CD8-positive, alpha-beta memory T cell (primary cell): ENCODE data around the gene UBXN6. TPM values are rescaled to one million over a fixed set of nuclear protein-coding genes. Genes with fewer than 3 reads are reported as not detected.

Source experiments
- CTCF ChIA-PET: fragments of 350-600 bp; sonication (Branson Sonifier 250); formaldehyde crosslinking; loops from one replicate; lab custom pipeline; 2021; ENCODE audit warnings: antibody characterized with exemption; lab: Charles Lee
- POLR2A ChIA-PET: fragments of 350-600 bp; sonication (Branson Sonifier 250); formaldehyde crosslinking; loops from one replicate; lab custom pipeline; 2021; ENCODE audit warnings: antibody characterized with exemption; lab: Charles Lee
- DNase-seq, 5 donors: peaks; one replicate each; pipeline versions ENCODE4 v3.0.0 to v3.0.0-alpha.2; 2020 to 2022; ENCODE audit warnings: mixed read lengths in 1 of 5
- H3K27ac ChIP-seq: one replicate; pipeline ENCODE4 v1.7.0; 2013; ENCODE audit warnings: low read depth, mild to moderate bottlenecking, low read length, moderate library complexity
- H3K27me3 ChIP-seq: 2 replicates; pipeline ENCODE4 v1.7.0; 2013; ENCODE audit warnings: low read length, mild to moderate bottlenecking; ENCODE audit not compliant: insufficient read depth, poor library complexity, severe bottlenecking
- H3K36me3 ChIP-seq: 2 replicates; pipeline ENCODE4 v1.7.0; 2013; ENCODE audit warnings: mild to moderate bottlenecking, low read length, moderate library complexity; ENCODE audit not compliant: insufficient read depth
- H3K4me1 ChIP-seq: 2 replicates; pipeline ENCODE4 v1.7.0; 2013; ENCODE audit warnings: mild to moderate bottlenecking, low read length, moderate library complexity; ENCODE audit not compliant: insufficient read depth
- H3K4me3 ChIP-seq: 2 replicates; pipeline ENCODE4 v1.7.0; 2013; ENCODE audit warnings: mild to moderate bottlenecking, low read length
- H3K9me3 ChIP-seq: 2 replicates; pipeline ENCODE4 v1.7.0; 2013; ENCODE audit warnings: mild to moderate bottlenecking, low read length
- H3K27ac Mint-ChIP-seq, 8 donors: one replicate each; pipeline ENCODE4 v1.8.0; 2020 to 2021; ENCODE audit warnings: mixed read lengths in 8 of 8, mild to moderate bottlenecking in 6 of 8, inconsistent platforms in 3 of 8, moderate library complexity in 3 of 8
- H3K27me3 Mint-ChIP-seq, 2 donors: one replicate each; pipeline ENCODE4 v1.8.0; 2020 to 2021; ENCODE audit warnings: mixed read lengths in 2 of 2, mild to moderate bottlenecking in 1 of 2, moderate library complexity in 1 of 2
- H3K36me3 Mint-ChIP-seq, 3 donors: one replicate each; pipeline ENCODE4 v1.8.0; 2020 to 2021; ENCODE audit warnings: mixed read lengths in 3 of 3, inconsistent platforms in 1 of 3, mild to moderate bottlenecking in 1 of 3
- H3K4me1 Mint-ChIP-seq, 3 donors: one replicate each; pipeline ENCODE4 v1.8.0; 2020 to 2021; ENCODE audit warnings: mixed read lengths in 3 of 3, inconsistent platforms in 1 of 3, mild to moderate bottlenecking in 1 of 3
- H3K4me3 Mint-ChIP-seq, 7 donors: one replicate each; pipeline ENCODE4 v1.8.0; 2020 to 2021; ENCODE audit warnings: mixed read lengths in 7 of 7, mild to moderate bottlenecking in 6 of 7, moderate library complexity in 4 of 7, inconsistent platforms in 2 of 7
- H3K9me3 Mint-ChIP-seq, 5 donors: one replicate each; pipeline ENCODE4 v1.8.0; 2020 to 2022; ENCODE audit warnings: mixed read lengths in 5 of 5, mild to moderate bottlenecking in 3 of 5, moderate library complexity in 2 of 5, inconsistent platforms in 1 of 5
- polyA plus RNA-seq: library from polyadenylated mRNA; unstranded; fragments of 300-500 nt; fragmentation: Illumina TruSeq; gene quantifications from one replicate; pipeline ENCODE4 v1.2.3, GENCODE V29; 2021
- total RNA-seq, 2 experiments: library from RNA; stranded (reverse); gene quantifications; one replicate each; pipeline ENCODE4 v1.2.3, GENCODE V29; 2021

UBXN6 gene
- total and polyA plus RNA-seq, 3 experiments from 2014 or later, result 5.2 to 60.0 (median 56.6) TPM

DNA sequence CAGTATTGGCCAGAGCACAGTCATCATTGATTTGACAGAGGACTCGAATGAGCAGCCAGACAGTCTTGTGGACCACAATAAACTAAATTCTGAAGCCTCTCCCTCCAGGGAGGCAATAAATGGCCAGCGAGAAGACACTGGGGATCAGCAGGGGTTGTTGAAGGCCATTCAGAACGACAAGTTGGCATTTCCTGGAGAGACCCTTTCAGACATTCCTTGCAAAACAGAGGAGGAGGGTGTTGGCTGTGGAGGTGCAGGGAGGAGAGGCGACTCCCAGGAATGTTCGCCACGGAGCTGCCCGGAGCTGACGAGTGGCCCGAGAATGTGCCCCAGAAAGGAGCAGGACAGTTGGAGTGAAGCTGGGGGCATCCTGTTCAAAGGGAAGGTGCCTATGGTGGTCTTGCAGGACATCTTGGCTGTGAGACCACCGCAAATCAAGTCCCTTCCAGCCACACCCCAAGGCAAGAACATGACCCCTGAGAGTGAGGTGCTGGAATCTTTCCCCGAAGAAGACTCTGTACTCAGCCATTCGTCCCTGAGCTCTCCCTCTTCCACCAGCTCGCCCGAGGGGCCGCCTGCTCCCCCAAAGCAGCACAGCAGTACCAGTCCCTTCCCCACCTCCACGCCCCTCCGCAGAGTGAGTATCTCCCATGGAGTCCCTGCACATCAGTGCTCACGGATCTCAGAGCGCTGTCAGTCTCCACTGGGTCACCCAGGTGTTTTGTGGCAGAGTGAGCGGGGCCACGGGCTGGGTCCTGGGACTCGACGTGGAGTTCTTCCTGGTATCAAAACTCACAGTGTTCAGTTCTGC, 48.3 kb downstream of the UBXN6 start:
- CTCF ChIA-PET, result no interaction called here
- Histone ChIP-seq H3K9me3 (no peaks in the 10 kb centered on the region), H3K4me3 (no peak overlapping the region), H3K4me1 (no peaks in the 10 kb centered on the region), H3K27me3 (no peaks in the 10 kb centered on the region), H3K36me3 (no peaks in the 10 kb centered on the region), H3K27ac (no peak overlapping the region)
- peak overlapping the region in 1 of 8 donors; percentile 77 for H3K27ac Mint-ChIP-seq
- POLR2A ChIA-PET, result no interaction called here
- no peak for DNase-seq
- peaks cover 0 to 30% (median 4%) of the 10 kb centered on the region in 3 donors for H3K36me3 Mint-ChIP-seq
- H3K9me3 Mint-ChIP-seq, result no peaks in the 10 kb centered on the region
- no peaks in the 10 kb centered on the region for H3K27me3 Mint-ChIP-seq
- peaks cover 0 to 6% (median 3%) of the 10 kb centered on the region in 3 donors for H3K4me1 Mint-ChIP-seq
- H3K4me3 Mint-ChIP-seq, result no peak overlapping the region

DNA sequence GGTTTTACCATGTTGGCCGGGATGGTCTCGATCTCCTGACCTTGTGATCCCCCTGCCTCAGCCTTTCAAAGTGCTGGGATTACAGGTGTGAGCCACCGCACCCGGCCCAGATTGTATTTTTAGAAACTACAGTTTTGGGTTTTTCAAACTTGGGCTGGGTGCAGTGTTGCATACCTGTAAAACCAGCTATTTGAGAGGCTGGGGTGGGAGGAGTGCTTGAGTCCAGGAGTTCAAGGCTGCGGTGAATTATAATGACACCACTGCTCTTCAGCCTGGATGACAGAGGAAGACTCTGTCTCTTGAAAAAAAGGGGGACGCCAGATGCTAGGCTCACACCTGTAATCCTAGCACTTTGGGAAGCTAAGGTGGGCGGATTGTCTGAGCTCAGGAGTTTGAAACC, 51.0 kb downstream of the UBXN6 start:
- no peak for DNase-seq
- Histone ChIP-seq H3K4me1 (peaks cover 12% of the 10 kb centered on the region), H3K4me3 (no peak overlapping the region), H3K9me3 (no peaks in the 10 kb centered on the region), H3K36me3 (no peaks in the 10 kb centered on the region), H3K27ac (no peak overlapping the region), H3K27me3 (no peaks in the 10 kb centered on the region)
- CTCF ChIA-PET, result no interaction called here
- H3K9me3 Mint-ChIP-seq, result no peaks in the 10 kb centered on the region
- H3K4me1 Mint-ChIP-seq, result peaks cover 18 to 28% (median 27%) of the 10 kb centered on the region in 3 donors
- no peak overlapping the region for H3K27ac Mint-ChIP-seq
- POLR2A ChIA-PET, result interaction anchor here (0.7 kb wide), 1 partner anchor 159 kb away, joined by 7 read pairs; no protein-coding TSS in a partner anchor
- H3K27me3 Mint-ChIP-seq, result no peaks in the 10 kb centered on the region
- no peak overlapping the region for H3K4me3 Mint-ChIP-seq
- peaks cover 0 to 16% (median 2%) of the 10 kb centered on the region in 3 donors for H3K36me3 Mint-ChIP-seq

DNA sequence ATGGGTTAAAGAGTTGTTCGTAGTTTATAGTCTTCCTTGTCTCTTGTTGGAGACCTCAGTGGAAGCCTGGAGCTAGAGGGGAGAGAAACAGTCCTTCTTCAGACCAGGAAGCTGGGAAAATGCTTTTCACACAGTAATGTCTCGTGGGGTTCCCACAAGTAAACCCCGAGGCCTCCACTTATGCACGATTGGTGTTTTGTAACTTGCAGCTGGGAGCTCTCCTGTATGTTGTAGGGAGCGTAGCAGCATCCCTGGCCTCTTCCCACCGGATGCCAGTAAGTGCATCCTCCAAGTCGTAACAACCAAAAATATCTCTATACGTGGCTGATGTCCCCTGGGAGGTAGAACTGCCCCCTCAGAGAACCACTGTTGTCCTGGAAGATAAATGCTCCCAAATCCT, 51.6 kb downstream of the UBXN6 start:
- Histone ChIP-seq H3K9me3 (no peaks in the 10 kb centered on the region), H3K36me3 (no peaks in the 10 kb centered on the region), H3K27ac (no peak overlapping the region), H3K27me3 (no peaks in the 10 kb centered on the region), H3K4me3 (no peak overlapping the region), H3K4me1 (peaks cover 19% of the 10 kb centered on the region)
- DNase-seq, result no peak
- Mint-ChIP-seq H3K36me3 (peaks cover 0 to 16% (median 2%) of the 10 kb centered on the region in 3 donors), H3K27me3 (no peaks in the 10 kb centered on the region), H3K27ac (peak overlapping the region in 1 of 8 donors; percentile 42), H3K4me1 (peaks cover 25 to 34% (median 34%) of the 10 kb centered on the region in 3 donors), H3K4me3 (no peak overlapping the region), H3K9me3 (no peaks in the 10 kb centered on the region)
- CTCF ChIA-PET, result no interaction called here
- POLR2A ChIA-PET, result no interaction called here

DNA sequence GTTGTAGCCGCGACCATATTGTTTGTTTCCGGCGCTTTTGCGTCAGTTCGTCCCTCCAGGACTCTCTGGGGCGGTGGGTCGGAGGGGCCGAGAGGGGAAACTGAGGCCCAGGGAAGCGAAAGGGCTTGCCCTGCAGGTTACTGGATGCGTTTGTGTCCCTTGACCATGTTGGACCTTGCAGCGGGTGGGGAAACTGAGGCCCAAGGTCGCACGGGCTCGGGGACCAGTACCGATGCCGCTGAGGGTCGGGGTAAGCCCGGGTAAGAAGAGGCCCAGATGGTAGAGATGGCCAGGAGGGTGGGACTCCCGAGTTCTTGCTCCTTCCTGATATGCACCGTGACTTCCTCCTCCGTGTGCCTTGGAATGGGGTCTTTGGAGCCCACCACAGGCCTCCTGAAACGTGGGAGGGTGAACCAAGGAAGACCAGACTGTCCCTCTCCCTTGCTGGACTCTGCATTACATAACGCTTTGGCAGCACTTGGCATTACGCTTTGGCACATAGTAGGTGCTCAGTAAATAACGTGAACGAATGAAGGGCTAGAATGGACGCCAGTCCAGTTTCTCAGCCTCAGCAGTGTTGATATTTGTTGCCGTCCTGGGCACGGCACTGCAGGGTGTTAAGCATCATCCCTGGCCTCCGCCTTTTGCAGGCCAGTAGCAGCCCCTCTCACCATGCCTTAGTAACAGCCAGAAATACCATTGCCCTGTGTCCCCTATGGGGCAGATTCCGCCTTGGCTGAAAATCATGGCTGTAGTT, 54.4 kb downstream of the UBXN6 start:
- Mint-ChIP-seq H3K27ac (peak overlapping the region; percentile 42 to 94 (median 82)), H3K27me3 (no peaks in the 10 kb centered on the region), H3K4me3 (peak overlapping the region; percentile 80 to 92 (median 86)), H3K4me1 (peaks cover 41 to 55% (median 55%) of the 10 kb centered on the region in 3 donors), H3K9me3 (no peaks in the 10 kb centered on the region), H3K36me3 (peaks cover 0 to 8% (median 2%) of the 10 kb centered on the region in 3 donors)
- Histone ChIP-seq H3K4me1 (peaks cover 37% of the 10 kb centered on the region), H3K27me3 (no peaks in the 10 kb centered on the region), H3K36me3 (no peaks in the 10 kb centered on the region), H3K4me3 (peak overlapping the region; percentile 85), H3K27ac (peak overlapping the region; percentile 89), H3K9me3 (no peaks in the 10 kb centered on the region)
- no peak for DNase-seq
- ChIA-PET POLR2A (interaction anchor here (1.4 kb wide), 1 partner anchor 68 kb away, joined by 11 read pairs; the partner anchor contains the start of gene HDGFL2), CTCF (no interaction called here)

DNA sequence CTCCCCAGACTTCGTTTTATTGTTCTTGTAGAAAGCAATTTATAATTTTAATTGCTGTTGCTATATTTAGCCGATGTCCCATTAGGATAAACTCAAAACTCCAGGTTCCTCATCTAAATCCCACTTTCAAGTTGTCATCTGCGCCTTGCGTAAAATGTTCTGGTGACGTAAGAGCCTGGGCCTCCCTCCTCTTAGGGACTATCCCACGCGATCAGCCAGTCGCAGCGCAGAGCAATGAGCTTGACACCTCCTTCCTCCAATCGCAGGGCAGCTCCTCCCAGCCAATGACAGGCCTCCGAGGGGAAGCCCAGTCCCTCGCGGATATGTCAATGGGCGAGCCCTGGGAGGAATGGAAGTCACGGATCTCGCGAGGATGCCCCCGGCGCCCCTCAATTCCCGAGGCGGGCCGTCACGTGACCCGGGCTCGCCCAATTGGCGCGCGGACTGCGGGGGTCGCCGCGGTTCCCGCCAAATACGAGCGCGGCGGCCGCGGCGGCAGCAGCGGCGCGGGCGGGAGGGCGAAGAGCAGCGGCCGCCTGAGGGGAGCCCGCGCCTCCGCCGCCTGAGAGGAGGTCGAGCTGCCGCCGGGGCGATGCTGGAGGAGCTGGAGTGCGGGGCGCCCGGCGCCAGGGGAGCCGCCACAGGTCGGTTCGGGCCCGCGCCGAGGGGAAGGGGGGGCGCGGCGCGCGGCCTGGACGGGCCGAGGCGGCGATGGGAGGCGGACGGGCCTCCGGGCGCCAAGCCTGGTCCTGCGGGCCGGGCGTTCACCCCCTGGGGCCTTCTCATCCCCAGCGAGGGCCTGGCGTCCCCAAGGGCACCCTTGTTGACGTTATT, 55.2 kb downstream of the UBXN6 start, which contains the start of gene CHAF1A:
CHAF1A (plus strand) TSS at position 470 of the 834 bp plus-strand sequence; CDS start at position 593, 123 bp downstream.
- Histone ChIP-seq H3K4me1 (peaks cover 45% of the 10 kb centered on the region), H3K27ac (peak within 1 kb of the TSS; percentile 89), H3K36me3 (no peaks in the 10 kb centered on the region), H3K4me3 (peak within 1 kb of the TSS; percentile 85), H3K27me3 (no peaks in the 10 kb centered on the region), H3K9me3 (no peaks in the 10 kb centered on the region)
- ChIA-PET CTCF (interaction anchor here (0.9 to 2.9 kb wide), 5 partner anchors 12 to 135 kb away, joined by 3 to 18 read pairs (median 9); partner anchors contain the start of genes MPND and STAP2), POLR2A (interaction anchor here (0.7 to 1.4 kb wide), 6 partner anchors 21 to 156 kb away, joined by 3 to 11 read pairs (median 6); partner anchors contain the start of genes HDGFL2, MPND and YJU2)
- peak within 1 kb of the TSS; percentile 86 to 92 (median 87) for H3K4me3 Mint-ChIP-seq
- H3K27me3 Mint-ChIP-seq, result no peaks in the 10 kb centered on the region
- peaks cover 0 to 12% (median 2%) of the 10 kb centered on the region in 3 donors for H3K36me3 Mint-ChIP-seq
- peak; percentile 98 to 100 (median 99) for DNase-seq
- H3K27ac Mint-ChIP-seq, result peak within 1 kb of the TSS; percentile 95 to 100 (median 98)
- H3K9me3 Mint-ChIP-seq, result no peaks in the 10 kb centered on the region
- peaks cover 44 to 62% (median 58%) of the 10 kb centered on the region in 3 donors for H3K4me1 Mint-ChIP-seq

DNA sequence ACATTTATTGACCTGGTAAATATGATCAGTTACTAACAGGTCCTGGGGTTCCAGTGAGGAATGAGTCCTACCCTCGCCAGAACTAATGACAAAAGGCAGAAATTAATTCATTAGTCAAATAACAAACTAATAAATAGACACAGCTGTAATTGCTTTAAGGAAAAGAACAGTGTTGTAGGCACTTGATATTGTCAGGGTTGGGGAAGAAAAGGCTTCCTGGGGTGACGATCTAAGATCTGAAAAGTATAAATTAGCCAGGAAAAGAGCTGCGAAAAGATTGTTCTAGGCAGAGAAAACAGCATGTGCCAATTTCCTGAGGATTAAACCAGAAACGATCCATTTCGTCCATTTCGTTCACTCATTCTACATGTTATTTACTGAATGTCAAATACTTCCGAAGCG, 55.8 kb downstream of the UBXN6 start:
- H3K9me3 Mint-ChIP-seq, result no peaks in the 10 kb centered on the region

More for the DNA sequence above, 55.8 kb downstream of the UBXN6 start:
- Histone ChIP-seq H3K4me3 (peak overlapping the region; percentile 60), H3K27ac (peak overlapping the region; percentile 89), H3K36me3 (peaks cover 5% of the 10 kb centered on the region), H3K4me1 (peaks cover 51% of the 10 kb centered on the region), H3K27me3 (no peaks in the 10 kb centered on the region), H3K9me3 (no peaks in the 10 kb centered on the region)
- ChIA-PET CTCF (interaction anchor here (0.9 to 2.9 kb wide), 5 partner anchors 11 to 134 kb away, joined by 3 to 18 read pairs (median 9); partner anchors contain the start of genes MPND and STAP2), POLR2A (interaction anchor here (0.7 to 1.4 kb wide), 6 partner anchors 20 to 155 kb away, joined by 3 to 11 read pairs (median 6); partner anchors contain the start of genes HDGFL2, MPND and YJU2)
- Mint-ChIP-seq H3K4me1 (peaks cover 48 to 68% (median 63%) of the 10 kb centered on the region in 3 donors), H3K27ac (peak overlapping the region; percentile 95 to 100 (median 98)), H3K36me3 (peaks cover 0 to 15% (median 5%) of the 10 kb centered on the region in 3 donors), H3K4me3 (peak overlapping the region; percentile 80 to 92 (median 87)), H3K27me3 (no peaks in the 10 kb centered on the region)
- DNase-seq, result no peak
